NT2/D1 (cell line): ENCODE results near the gene LRRC2.
"Not testable (repeated sequence)": the region's sequence is repeated elsewhere in the genome, so short reads cannot be mapped to it uniquely, and the experiment has no call there.

ENCODE experiments used
- DNase-seq: peaks from one replicate; pipeline ENCODE4 v3.0.0-alpha.2; 2011; ENCODE audit warnings: low read depth, low spot score
- H3K27me3 ChIP-seq: 2 replicates; pipeline ENCODE4 v1.6.0; 2011; ENCODE audit warnings: mild to moderate bottlenecking; ENCODE audit not compliant: insufficient read length, insufficient read depth
- H3K36me3 ChIP-seq: 2 replicates; pipeline ENCODE4 v1.6.1; 2011; ENCODE audit warnings: mild to moderate bottlenecking, low read length, mixed read lengths; ENCODE audit not compliant: insufficient read depth, insufficient read length
- H3K4me1 ChIP-seq: 2 replicates; pipeline ENCODE4 v1.5.1; 2011; ENCODE audit not compliant: insufficient read depth, insufficient read length
- H3K4me3 ChIP-seq: 2 replicates; pipeline ENCODE4 v1.5.1; 2011; ENCODE audit warnings: low read depth; ENCODE audit not compliant: insufficient read length
- H3K9ac ChIP-seq: 2 replicates; pipeline ENCODE4 v1.6.0; 2011; ENCODE audit warnings: low read depth; ENCODE audit not compliant: insufficient read length
- H3K9me3 ChIP-seq: 2 replicates; pipeline ENCODE4 v1.5.1; 2011; ENCODE audit warnings: mild to moderate bottlenecking, low read length; ENCODE audit not compliant: insufficient read depth
- SUZ12 ChIP-seq: IDR thresholded peaks from 2 replicates; pipeline ENCODE4 v1.6.1; 2011; ENCODE audit not compliant: insufficient read length, insufficient read depth; ENCODE audit errors: extremely low read depth
- YY1 ChIP-seq: IDR thresholded peaks from 2 replicates; pipeline ENCODE4 v1.6.1; 2011; ENCODE audit not compliant: insufficient read length, insufficient read depth
- ZNF274 ChIP-seq: IDR thresholded peaks from 2 replicates; pipeline ENCODE4 v1.6.1; 2011; ENCODE audit warnings: mild to moderate bottlenecking, low read depth, low read length

The LRRC2 gene

GRCh38 chr3:46501702-46502101 is 64.4 kb downstream of the LRRC2 start:
- no peaks in the 10 kb centered on the region for H3K36me3 ChIP-seq
- no peak overlapping the region for H3K9ac ChIP-seq
- no peak for TF ChIP-seq YY1
- no peak for TF ChIP-seq ZNF274
- TF ChIP-seq SUZ12, result no peak
- H3K27me3 ChIP-seq, result peaks cover 2% of the 10 kb centered on the region
- H3K4me1 ChIP-seq, result peaks cover 22% of the 10 kb centered on the region
- DNase-seq, result no peak
- no peaks in the 10 kb centered on the region for H3K9me3 ChIP-seq
- no peak overlapping the region for H3K4me3 ChIP-seq

- DNase-seq, result no peak
- TF ChIP-seq ZNF274 (no peak), YY1 (no peak), SUZ12 (no peak)
- Histone ChIP-seq H3K9me3 (no peaks in the 10 kb centered on the region), H3K27me3 (peaks cover 2% of the 10 kb centered on the region), H3K4me3 (no peak overlapping the region), H3K36me3 (no peaks in the 10 kb centered on the region), H3K9ac (no peak overlapping the region), H3K4me1 (peaks cover 15% of the 10 kb centered on the region)
Measured at GRCh38 chr3:46500656-46501635, 65.2 kb downstream of the LRRC2 start.

GRCh38 chr3:46498916-46499519 is 67.1 kb downstream of the LRRC2 start:
- Histone ChIP-seq H3K4me3 (no peak overlapping the region), H3K9me3 (no peaks in the 10 kb centered on the region), H3K36me3 (no peaks in the 10 kb centered on the region), H3K27me3 (peaks cover 2% of the 10 kb centered on the region), H3K4me1 (peaks cover 14% of the 10 kb centered on the region), H3K9ac (no peak overlapping the region)
- DNase-seq, result no peak
- TF ChIP-seq SUZ12 (no peak), ZNF274 (no peak), YY1 (no peak)

GRCh38 chr3:46497556-46498265 is 68.4 kb downstream of the LRRC2 start, which contains the start of gene RTP3:
Gene RTP3, plus strand, starts transcription at chr3:46497976. Its CDS starts 87 bp downstream, at chr3:46498063.
- H3K9ac ChIP-seq, result no peak within 1 kb of the TSS

GRCh38 chr3:46496746-46497555 is 69.2 kb downstream of the LRRC2 start:
- Histone ChIP-seq H3K9me3 (peaks cover 5% of the 10 kb centered on the region; the same call in 1 of the 2 replicates), H3K4me1 (peaks cover 14% of the 10 kb centered on the region), H3K9ac (no peak overlapping the region), H3K4me3 (no peak overlapping the region), H3K36me3 (no peaks in the 10 kb centered on the region), H3K27me3 (peaks cover 2% of the 10 kb centered on the region)
- DNase-seq, result no peak
- TF ChIP-seq ZNF274 (no peak), SUZ12 (no peak)

More at GRCh38 chr3:46497556-46498265, 68.4 kb downstream of the LRRC2 start, which contains the start of gene RTP3:
- Histone ChIP-seq H3K9me3 (peaks cover 5% of the 10 kb centered on the region; the same call in 1 of the 2 replicates), H3K4me3 (no peak within 1 kb of the TSS), H3K36me3 (no peaks in the 10 kb centered on the region), H3K27me3 (peaks cover 2% of the 10 kb centered on the region), H3K4me1 (peaks cover 14% of the 10 kb centered on the region)
- TF ChIP-seq SUZ12 (no peak), ZNF274 (no peak), YY1 (no peak)
- DNase-seq, result no peak

GRCh38 chr3:46495901-46496456 is 70.1 kb downstream of the LRRC2 start:
- Histone ChIP-seq H3K9me3 (peaks cover 5% of the 10 kb centered on the region; the same call in 1 of the 2 replicates), H3K9ac (no peak overlapping the region), H3K36me3 (no peaks in the 10 kb centered on the region), H3K4me1 (peaks cover 14% of the 10 kb centered on the region), H3K27me3 (peaks cover 2% of the 10 kb centered on the region), H3K4me3 (no peak overlapping the region)
- TF ChIP-seq YY1, result no peak
- TF ChIP-seq SUZ12, result no peak
- TF ChIP-seq ZNF274, result no peak
- DNase-seq, result no peak

GRCh38 chr3:46494491-46494890 is 71.6 kb downstream of the LRRC2 start:
- not testable (repeated sequence) for H3K4me3 ChIP-seq, DNase-seq, H3K36me3 ChIP-seq, H3K4me1 ChIP-seq, H3K27me3 ChIP-seq, H3K9ac ChIP-seq, H3K9me3 ChIP-seq
